ENCODE data around the gene OSCAR.

Gene OSCAR

DNA sequence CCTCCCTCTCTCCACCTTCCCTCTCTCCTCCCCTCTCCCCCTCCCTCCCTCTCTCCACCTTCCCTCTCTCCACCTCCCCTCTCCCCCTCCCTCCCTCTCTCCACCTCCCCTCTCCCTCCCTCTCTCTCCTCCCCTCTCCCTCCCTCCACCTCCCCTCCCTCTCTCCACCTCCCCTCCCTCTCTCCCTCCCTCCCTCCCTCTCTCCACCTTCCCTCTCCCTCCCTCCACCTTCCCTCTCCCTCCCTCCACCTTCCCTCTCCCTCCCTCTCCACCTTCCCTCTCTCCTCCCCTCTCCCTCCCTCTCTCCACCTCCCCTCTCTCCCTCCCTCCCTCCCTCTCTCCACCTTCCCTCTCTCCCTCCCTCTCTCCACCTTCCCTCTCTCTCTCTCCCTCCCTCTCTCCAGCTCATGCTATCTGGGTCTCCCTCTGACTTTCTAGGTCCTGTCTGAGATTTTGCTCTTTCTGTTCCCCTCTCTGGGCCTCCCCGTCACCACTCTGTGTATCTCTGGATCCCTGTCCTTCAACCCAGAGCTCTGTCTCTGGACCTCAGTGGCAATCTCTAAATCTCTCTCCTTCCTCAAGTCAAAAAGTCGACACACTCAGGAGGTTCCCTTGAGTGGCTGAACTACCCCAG is 33.5 kb upstream of the OSCAR start:
- Histone ChIP-seq H3K4me1 (ENCODE audit: control insufficient read depth in 2 of 2, insufficient read depth in 1 of 2, low read depth in 1 of 2, low read length in 2 of 2) (peaks cover 11 to 13% of the 10 kb centered on the region in 2 donors), H4K8ac (ENCODE audit: low read depth, low read length) (peak overlapping the region; percentile 8), H2BK120ac (ENCODE audit: low read depth, low read length) (no peak overlapping the region), H3K79me1 (ENCODE audit: low read depth, low read length) (peaks cover 11% of the 10 kb centered on the region), H3K4me3 (ENCODE audit: low read length in 2 of 2) (no peak overlapping the region), H2AFZ (ENCODE audit: low read length) (no peak overlapping the region), H3K4ac (ENCODE audit: low read length) (no peak overlapping the region), H3K27ac (replicated peaks; ENCODE audit: low read length) (no peak overlapping the region), H2BK12ac (ENCODE audit: low read length) (no peak overlapping the region), H4K91ac (ENCODE audit: low read depth, low read length, poor library complexity) (no peak overlapping the region), H3K4me2 (ENCODE audit: insufficient read depth, low read length, poor library complexity, severe bottlenecking) (no peak overlapping the region), H3K23ac (ENCODE audit: low read depth, low read length, poor library complexity) (no peak overlapping the region), H3K9ac (ENCODE audit: low read depth, low read length, poor library complexity) (peak overlapping the region; percentile 66), H3K9me3 (replicated peaks in 1 of 2; ENCODE audit: control insufficient read depth in 2 of 2, insufficient read depth in 1 of 2, low read depth in 1 of 2, low read length in 2 of 2) (peaks cover 3% of the 10 kb centered on the region in 2 donors), H3K14ac (ENCODE audit: low read length) (no peak overlapping the region), H3K27me3 (ENCODE audit: control insufficient read depth in 3 of 3, insufficient read depth in 3 of 3, low read depth in 1 of 3, low read length in 3 of 3) (no peaks in the 10 kb centered on the region), H2BK5ac (ENCODE audit: low read length) (no peak overlapping the region), H2AK5ac (ENCODE audit: low read depth, low read length) (no peak overlapping the region), H3K36me3 (replicated peaks in 1 of 2; ENCODE audit: control insufficient read depth in 2 of 2, insufficient read depth in 2 of 2, low read length in 2 of 2) (peaks cover 18 to 32% of the 10 kb centered on the region in 2 donors), H2BK15ac (ENCODE audit: low read length) (no peak overlapping the region), H3K18ac (ENCODE audit: low read length) (no peak overlapping the region)
- no CpG with 5 or more reads among the region's 2 CpGs for WGBS, 2 donors (ENCODE audit: extremely low coverage in 2 of 2, insufficient read length in 2 of 2, insufficient replicate concordance in 1 of 2)
- DNase-seq (ENCODE audit: low spot score): no peak

DNA sequence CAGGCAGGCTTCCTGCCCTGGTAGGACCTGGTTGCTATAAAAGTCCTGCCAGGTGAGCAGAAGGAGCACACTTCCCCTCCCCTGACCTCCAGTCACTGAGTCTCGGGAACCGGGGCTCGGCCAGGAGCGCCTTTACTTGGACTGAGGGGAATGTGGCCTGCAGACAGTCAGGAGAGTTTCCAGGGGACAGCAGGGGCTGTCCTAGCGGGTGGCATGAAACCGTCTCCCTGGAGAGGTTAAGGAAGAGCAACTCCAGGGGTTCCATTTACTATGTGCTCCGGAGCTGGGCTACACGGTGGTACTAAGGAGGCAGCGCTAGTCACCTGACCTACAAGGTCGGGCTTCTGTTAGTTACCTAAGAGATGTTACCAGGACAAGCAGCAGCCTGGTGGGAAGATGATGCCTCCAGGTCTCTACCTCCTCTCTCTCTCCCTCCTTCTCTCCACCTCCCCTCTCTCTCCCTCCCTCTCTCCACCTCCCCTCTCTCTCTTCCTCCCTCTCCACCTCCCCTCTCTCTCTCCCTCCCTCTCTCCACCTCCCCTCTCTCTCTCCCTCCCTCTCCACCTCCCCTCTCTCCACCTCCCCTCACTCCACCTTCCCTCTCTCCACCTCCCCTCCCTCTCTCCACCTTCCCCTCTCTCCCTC is 32.8 kb upstream of the OSCAR start:
- Histone ChIP-seq H3K27ac (replicated peaks; ENCODE audit: low read length) (no peak overlapping the region), H2BK120ac (ENCODE audit: low read depth, low read length) (peak overlapping the region; percentile 1), H3K4me1 (ENCODE audit: control insufficient read depth in 2 of 2, insufficient read depth in 1 of 2, low read depth in 1 of 2, low read length in 2 of 2) (peaks cover 6 to 7% of the 10 kb centered on the region in 2 donors), H3K18ac (ENCODE audit: low read length) (peak overlapping the region; percentile 13), H3K4me3 (ENCODE audit: low read length in 2 of 2) (no peak overlapping the region), H4K8ac (ENCODE audit: low read depth, low read length) (peak overlapping the region; percentile 8), H3K4me2 (ENCODE audit: insufficient read depth, low read length, poor library complexity, severe bottlenecking) (no peak overlapping the region), H4K91ac (ENCODE audit: low read depth, low read length, poor library complexity) (peak overlapping the region; percentile 1), H3K9me3 (replicated peaks in 1 of 2; ENCODE audit: control insufficient read depth in 2 of 2, insufficient read depth in 1 of 2, low read depth in 1 of 2, low read length in 2 of 2) (peaks cover 3% of the 10 kb centered on the region in 2 donors), H3K14ac (ENCODE audit: low read length) (peak overlapping the region; percentile 3), H2BK5ac (ENCODE audit: low read length) (no peak overlapping the region), H3K9ac (ENCODE audit: low read depth, low read length, poor library complexity) (peak overlapping the region; percentile 66), H3K27me3 (ENCODE audit: control insufficient read depth in 3 of 3, insufficient read depth in 3 of 3, low read depth in 1 of 3, low read length in 3 of 3) (no peaks in the 10 kb centered on the region), H3K36me3 (replicated peaks in 1 of 2; ENCODE audit: control insufficient read depth in 2 of 2, insufficient read depth in 2 of 2, low read length in 2 of 2) (peaks cover 21 to 35% of the 10 kb centered on the region in 2 donors), H3K79me1 (ENCODE audit: low read depth, low read length) (peaks cover 5% of the 10 kb centered on the region), H2AK5ac (ENCODE audit: low read depth, low read length) (no peak overlapping the region), H2BK15ac (ENCODE audit: low read length) (no peak overlapping the region), H2AFZ (ENCODE audit: low read length) (no peak overlapping the region), H3K4ac (ENCODE audit: low read length) (no peak overlapping the region), H2BK12ac (ENCODE audit: low read length) (peak overlapping the region; percentile 4), H3K23ac (ENCODE audit: low read depth, low read length, poor library complexity) (peak overlapping the region; percentile 5)
- DNase-seq (ENCODE audit: low spot score): peak; percentile 83
- no CpG with 5 or more reads among the region's 10 CpGs for WGBS, 2 donors (ENCODE audit: extremely low coverage in 2 of 2, insufficient read length in 2 of 2, insufficient replicate concordance in 1 of 2)

- Histone ChIP-seq H3K23ac (ENCODE audit: low read depth, low read length, poor library complexity) (no peak overlapping the region), H3K36me3 (replicated peaks in 1 of 2; ENCODE audit: control insufficient read depth in 2 of 2, insufficient read depth in 2 of 2, low read length in 2 of 2) (peaks cover 37 to 67% of the 10 kb centered on the region in 2 donors), H3K79me1 (ENCODE audit: low read depth, low read length) (no peaks in the 10 kb centered on the region), H2BK15ac (ENCODE audit: low read length) (no peak overlapping the region), H2BK120ac (ENCODE audit: low read depth, low read length) (no peak overlapping the region), H4K8ac (ENCODE audit: low read depth, low read length) (no peak overlapping the region), H2BK12ac (ENCODE audit: low read length) (peak overlapping the region; percentile 22), H3K4me1 (ENCODE audit: control insufficient read depth in 2 of 2, insufficient read depth in 1 of 2, low read depth in 1 of 2, low read length in 2 of 2) (no peaks in the 10 kb centered on the region), H3K27ac (replicated peaks; ENCODE audit: low read length) (no peak overlapping the region), H3K4me2 (ENCODE audit: insufficient read depth, low read length, poor library complexity, severe bottlenecking) (no peak overlapping the region), H2AFZ (ENCODE audit: low read length) (no peak overlapping the region), H3K4ac (ENCODE audit: low read length) (no peak overlapping the region), H3K9ac (ENCODE audit: low read depth, low read length, poor library complexity) (no peak overlapping the region), H3K9me3 (replicated peaks in 1 of 2; ENCODE audit: control insufficient read depth in 2 of 2, insufficient read depth in 1 of 2, low read depth in 1 of 2, low read length in 2 of 2) (peaks cover 3% of the 10 kb centered on the region in 2 donors), H3K27me3 (ENCODE audit: control insufficient read depth in 3 of 3, insufficient read depth in 3 of 3, low read depth in 1 of 3, low read length in 3 of 3) (no peaks in the 10 kb centered on the region), H2AK5ac (ENCODE audit: low read depth, low read length) (no peak overlapping the region), H4K91ac (ENCODE audit: low read depth, low read length, poor library complexity) (no peak overlapping the region), H2BK5ac (ENCODE audit: low read length) (no peak overlapping the region), H3K18ac (ENCODE audit: low read length) (no peak overlapping the region), H3K14ac (ENCODE audit: low read length) (no peak overlapping the region), H3K4me3 (ENCODE audit: low read length in 2 of 2) (no peak overlapping the region)
- no CpG with 5 or more reads among the region's 20 CpGs for WGBS, 2 donors (ENCODE audit: extremely low coverage in 2 of 2, insufficient read length in 2 of 2, insufficient replicate concordance in 1 of 2)
- DNase-seq (ENCODE audit: low spot score): no peak
Observed at GRCh38 chr19:54129617-54129996, 29.0 kb upstream of the OSCAR start.

DNA sequence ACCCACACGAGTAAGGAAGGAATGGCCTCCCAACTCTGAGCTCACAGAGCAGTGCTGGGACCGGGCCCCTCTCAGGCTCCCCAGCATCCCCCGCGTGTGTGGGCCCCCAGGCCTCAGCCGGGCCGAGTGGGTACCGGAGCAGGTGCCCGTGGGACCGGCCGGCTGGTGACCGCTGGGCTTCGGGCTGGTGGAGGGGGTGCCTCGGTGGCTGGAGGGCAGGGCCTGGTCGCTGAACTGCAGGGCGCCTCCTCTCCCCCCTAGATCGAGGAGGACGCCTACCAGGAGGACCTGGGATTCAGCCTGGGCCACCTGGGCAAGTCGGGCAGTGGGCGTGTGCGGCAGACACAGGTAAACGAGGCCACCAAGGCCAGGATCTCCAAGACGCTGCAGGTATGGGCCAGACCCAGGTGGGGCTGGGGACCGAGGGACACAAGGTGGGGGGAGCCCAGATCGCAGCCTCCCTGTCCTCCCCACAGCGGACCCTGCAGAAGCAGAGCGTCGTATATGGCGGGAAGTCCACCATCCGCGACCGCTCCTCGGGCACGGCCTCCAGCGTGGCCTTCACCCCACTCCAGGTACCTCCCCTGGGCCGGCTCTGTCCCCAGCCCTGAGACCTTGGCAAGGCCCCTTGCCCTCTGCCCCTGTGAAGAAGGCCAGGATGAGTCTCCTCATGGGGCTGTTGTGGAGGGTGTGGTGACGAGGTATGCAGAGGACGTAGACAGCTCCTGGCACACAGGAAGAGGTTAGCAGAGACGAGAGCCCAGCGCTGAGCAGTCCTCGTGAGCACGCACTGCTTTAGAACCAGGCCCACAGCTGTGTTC is 28.4 kb upstream of the OSCAR start:
- WGBS, 2 donors (ENCODE audit: extremely low coverage in 2 of 2, insufficient read length in 2 of 2, insufficient replicate concordance in 1 of 2): no CpG with 5 or more reads among the region's 41 CpGs
- H3K4me3 ChIP-seq (ENCODE audit: low read length in 2 of 2): no peak overlapping the region
- no peak overlapping the region for H3K4ac ChIP-seq (ENCODE audit: low read length)
- no peak overlapping the region for H3K9ac ChIP-seq (ENCODE audit: low read depth, low read length, poor library complexity)
- no peak overlapping the region for H2BK15ac ChIP-seq (ENCODE audit: low read length)
- H2AK5ac ChIP-seq (ENCODE audit: low read depth, low read length): no peak overlapping the region
- H4K8ac ChIP-seq (ENCODE audit: low read depth, low read length): no peak overlapping the region
- no peak overlapping the region for H2BK120ac ChIP-seq (ENCODE audit: low read depth, low read length)
- H2AFZ ChIP-seq (ENCODE audit: low read length): no peak overlapping the region
- H3K18ac ChIP-seq (ENCODE audit: low read length): no peak overlapping the region
- no peak overlapping the region for H4K91ac ChIP-seq (ENCODE audit: low read depth, low read length, poor library complexity)
- peaks cover 42 to 73% of the 10 kb centered on the region in 2 donors for H3K36me3 ChIP-seq (replicated peaks in 1 of 2; ENCODE audit: control insufficient read depth in 2 of 2, insufficient read depth in 2 of 2, low read length in 2 of 2)
- no peak overlapping the region for H3K23ac ChIP-seq (ENCODE audit: low read depth, low read length, poor library complexity)
- no peaks in the 10 kb centered on the region for H3K79me1 ChIP-seq (ENCODE audit: low read depth, low read length)
- no peak overlapping the region for H3K14ac ChIP-seq (ENCODE audit: low read length)
- H3K27ac ChIP-seq (replicated peaks; ENCODE audit: low read length): no peak overlapping the region
- H3K27me3 ChIP-seq (ENCODE audit: control insufficient read depth in 3 of 3, insufficient read depth in 3 of 3, low read depth in 1 of 3, low read length in 3 of 3): no peaks in the 10 kb centered on the region
- H2BK5ac ChIP-seq (ENCODE audit: low read length): no peak overlapping the region
- DNase-seq (ENCODE audit: low spot score): no peak
- H3K4me2 ChIP-seq (ENCODE audit: insufficient read depth, low read length, poor library complexity, severe bottlenecking): no peak overlapping the region
- H3K9me3 ChIP-seq (replicated peaks in 1 of 2; ENCODE audit: control insufficient read depth in 2 of 2, insufficient read depth in 1 of 2, low read depth in 1 of 2, low read length in 2 of 2): peaks cover 3% of the 10 kb centered on the region in 2 donors
- peak overlapping the region; percentile 22 for H2BK12ac ChIP-seq (ENCODE audit: low read length)
- no peaks in the 10 kb centered on the region for H3K4me1 ChIP-seq (ENCODE audit: control insufficient read depth in 2 of 2, insufficient read depth in 1 of 2, low read depth in 1 of 2, low read length in 2 of 2)
